GM12892 (cell line): ENCODE results near the gene DPH7.

Experiments
- POLR2A ChIP-seq: IDR thresholded peaks from 2 replicates; pipeline ENCODE4 v1.6.1; 2011; ENCODE audit warnings: low read depth, low read length, control low read depth
- POLR2AphosphoS5 ChIP-seq: IDR thresholded peaks from 2 replicates; pipeline ENCODE4 v1.6.1; 2011; ENCODE audit warnings: low read depth, low read length, control low read depth
- TAF1 ChIP-seq: IDR thresholded peaks from 2 replicates; pipeline ENCODE4 v1.6.1; 2011; ENCODE audit warnings: low read depth, mild to moderate bottlenecking, control low read depth, low read length, borderline replicate concordance

GRCh38 chr9:137530331-137530730 lies 48.4 kb downstream of the DPH7 start:
- TF ChIP-seq POLR2AphosphoS5 (no peak), POLR2A (no peak), TAF1 (no peak)
